NK-92 (cell line): ENCODE data around the gene CAMK2A.

ENCODE experiments used
- DNase-seq: peaks from one replicate; lab custom pipeline; 2025; ENCODE audit not compliant: unreplicated experiment; lab: John Stamatoyannopoulos, UW

The CAMK2A gene

DNA sequence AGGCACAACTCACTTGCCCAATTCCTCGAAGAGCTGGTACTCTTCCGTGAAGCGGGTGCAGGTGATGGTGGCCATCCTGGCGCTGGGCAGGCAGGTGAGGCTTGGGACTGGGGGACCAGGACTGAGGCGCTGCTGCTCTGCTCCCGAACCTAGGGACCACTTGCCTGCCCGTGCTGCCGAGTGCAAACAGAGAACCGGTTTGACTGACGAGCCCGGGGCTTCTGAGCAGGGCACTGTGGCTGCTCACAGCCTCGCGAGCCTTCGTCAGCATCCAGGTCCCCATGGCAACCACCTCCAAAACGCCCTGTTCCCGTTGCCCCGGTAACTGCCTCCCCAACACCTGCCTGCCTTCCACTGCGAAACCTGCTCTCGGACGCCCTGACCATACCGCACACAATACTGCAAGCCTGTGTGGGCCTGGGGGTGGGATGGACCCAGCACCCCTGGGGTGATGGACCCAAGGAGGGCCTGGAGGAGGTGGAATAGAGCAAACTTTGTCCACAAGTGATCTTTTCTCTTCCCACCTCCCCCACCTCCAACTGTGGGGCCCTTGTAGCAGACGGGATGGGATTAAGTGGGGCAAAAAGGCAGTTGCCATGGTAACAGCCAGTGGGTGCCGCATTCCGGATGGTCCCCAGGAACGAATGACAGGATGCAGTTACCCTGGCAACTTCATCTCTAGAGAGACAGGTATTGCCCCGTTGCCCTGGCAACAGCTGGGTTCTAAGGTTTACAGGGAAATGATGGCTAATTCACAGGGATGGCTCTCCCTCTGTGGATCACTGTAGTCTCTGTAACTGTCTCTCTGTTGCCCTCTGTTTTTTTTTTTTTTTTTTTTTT is at the start of gene CAMK2A:
TSS of gene CAMK2A (minus strand) at position 223 of the 840 bp plus-strand sequence. CDS start at position 75, 148 bp downstream.
- no peak for DNase-seq

DNA sequence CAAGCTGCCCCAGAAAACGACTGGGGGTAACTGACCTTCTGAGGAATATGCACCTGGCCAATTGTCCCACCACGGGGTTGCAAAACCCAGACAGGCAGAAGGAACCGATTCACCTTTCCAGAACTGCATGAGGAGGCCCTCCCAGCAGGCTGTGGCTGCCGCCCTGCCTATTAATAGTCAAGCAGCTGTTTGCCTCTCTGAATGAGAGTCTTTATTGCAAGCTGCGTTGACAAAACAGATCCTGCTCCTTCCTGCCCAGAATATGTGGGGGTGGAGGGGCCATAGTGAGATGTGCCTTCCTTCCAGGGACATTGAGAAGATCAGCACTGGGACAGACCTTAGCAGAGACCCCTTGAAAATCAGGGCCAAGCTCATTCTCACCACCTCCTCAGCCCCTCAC is 49.6 kb upstream of the CAMK2A start:
- DNase-seq = no peak

DNA sequence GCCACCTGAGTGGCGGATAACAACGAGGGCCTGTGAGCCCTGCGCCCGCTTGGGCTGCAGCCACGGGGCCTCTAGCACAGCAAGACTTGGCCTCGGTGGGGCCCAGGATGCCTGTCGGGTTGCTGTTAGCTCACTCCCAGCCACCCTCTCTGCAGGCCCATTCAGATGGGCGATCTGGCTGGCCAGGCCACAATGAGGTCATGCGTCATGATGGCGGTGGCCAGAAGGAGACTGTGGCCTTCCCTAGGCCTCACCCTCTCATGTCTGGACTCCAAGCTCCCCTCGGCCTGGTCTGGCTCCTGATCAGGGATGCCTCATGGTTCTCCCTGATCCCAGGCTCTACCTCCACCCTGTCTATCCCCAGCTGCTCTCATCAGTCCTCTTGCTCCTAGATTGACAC is 49.0 kb upstream of the CAMK2A start:
- no peak for DNase-seq

DNA sequence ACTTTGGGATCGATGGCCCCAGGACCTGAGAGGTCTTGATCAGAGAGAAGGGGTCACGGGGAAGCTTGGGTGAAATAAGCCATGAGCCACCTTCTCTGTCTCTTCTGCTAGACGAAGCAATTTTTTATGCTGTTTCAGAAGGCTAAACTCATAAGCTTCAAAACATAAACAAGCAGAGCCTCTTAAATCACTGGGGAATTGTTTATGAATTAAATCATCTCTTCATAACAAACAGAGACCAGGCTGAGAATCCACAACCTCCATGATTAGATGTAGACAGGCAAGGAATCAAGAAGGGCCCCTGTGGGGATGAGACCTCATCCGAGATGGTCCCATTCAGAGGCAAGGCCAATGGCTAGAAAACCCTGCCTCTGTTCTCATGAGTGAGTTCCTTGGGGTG is 46.2 kb upstream of the CAMK2A start:
- DNase-seq = no peak

DNA sequence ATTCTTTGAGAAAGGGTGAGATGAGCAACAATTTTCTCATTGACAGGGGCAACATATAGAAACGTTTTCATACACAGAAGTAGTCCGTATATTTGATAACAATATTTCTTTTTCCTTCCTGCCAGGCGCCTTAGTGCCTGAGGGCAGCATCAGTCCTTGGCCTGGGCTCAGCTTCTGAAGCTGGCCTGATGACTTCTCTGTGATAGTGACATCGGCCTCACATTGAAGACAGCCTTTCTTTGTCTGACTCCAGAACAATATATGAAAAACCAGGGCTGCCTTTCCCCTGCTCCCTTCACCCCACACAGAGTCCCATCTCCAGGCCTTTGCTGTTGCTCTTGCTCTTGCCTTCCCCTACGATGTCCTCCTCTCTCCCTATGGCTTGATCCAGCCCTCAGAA is 43.8 kb upstream of the CAMK2A start:
- DNase-seq = no peak

DNA sequence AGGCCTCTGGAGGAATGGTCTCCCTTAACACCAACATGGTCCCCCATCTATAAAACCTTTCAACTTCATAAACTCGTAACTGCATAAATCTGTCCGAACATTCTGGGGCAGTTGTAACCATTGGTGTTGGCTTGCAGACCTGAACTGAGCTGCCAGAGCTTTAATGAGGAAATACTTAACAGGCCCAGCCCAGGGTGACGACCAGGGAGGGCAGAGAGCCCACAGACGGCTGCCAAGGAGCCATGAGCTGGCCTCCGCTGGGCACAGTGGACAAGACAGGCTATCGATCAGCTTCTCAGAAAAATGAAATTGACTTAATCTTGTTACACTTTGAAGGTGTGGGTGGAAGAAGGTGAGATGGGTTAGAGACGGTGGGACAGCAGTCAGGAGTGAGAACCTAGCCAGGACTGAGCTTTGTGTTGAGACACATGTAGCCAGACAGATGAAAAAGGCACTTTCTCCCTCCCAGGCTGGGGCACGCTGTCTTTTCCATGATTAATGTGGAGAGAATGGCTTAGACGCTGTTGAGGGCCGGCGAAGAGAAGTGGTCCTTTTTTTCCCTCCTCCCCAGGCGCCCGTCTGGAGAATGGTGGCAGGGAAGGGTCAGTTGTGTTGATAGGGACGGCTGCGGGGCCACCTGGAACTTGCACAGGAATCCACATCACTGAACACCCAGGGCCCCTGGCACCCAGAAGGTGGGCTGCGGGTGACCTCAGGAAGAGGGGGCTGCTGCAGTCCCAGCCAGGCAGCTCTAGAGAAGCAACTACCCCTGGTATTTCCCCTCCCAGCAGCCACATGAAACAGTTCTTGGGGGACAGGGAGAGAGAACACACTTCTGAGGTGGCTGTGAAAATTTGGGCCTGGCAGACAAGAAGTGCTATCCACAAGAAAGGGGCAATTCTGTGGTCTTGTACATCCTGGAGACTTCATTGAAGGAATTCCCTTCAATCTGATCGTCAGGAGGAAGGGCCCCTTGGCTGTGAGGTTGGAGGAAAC is 40.6 kb upstream of the CAMK2A start:
- no peak for DNase-seq

DNA sequence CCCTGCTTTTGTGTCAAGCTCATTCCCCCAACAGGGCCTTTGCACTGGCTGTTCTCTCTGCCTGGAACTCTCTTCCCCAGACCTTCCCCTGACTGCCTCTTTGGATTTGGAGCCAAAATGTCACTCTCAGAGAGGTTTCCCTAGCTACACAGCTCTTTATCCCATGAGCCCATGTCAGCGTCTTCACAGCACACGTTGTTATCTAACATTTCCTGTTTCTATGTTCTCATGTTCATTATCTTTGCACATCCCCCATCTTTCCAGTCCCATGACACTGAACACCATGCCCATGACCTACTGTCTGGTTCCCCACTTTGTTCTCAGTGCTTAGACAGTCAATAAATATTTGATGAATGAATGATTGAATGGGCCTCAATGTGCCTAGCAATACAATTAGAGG is 39.5 kb upstream of the CAMK2A start:
- DNase-seq = no peak

DNA sequence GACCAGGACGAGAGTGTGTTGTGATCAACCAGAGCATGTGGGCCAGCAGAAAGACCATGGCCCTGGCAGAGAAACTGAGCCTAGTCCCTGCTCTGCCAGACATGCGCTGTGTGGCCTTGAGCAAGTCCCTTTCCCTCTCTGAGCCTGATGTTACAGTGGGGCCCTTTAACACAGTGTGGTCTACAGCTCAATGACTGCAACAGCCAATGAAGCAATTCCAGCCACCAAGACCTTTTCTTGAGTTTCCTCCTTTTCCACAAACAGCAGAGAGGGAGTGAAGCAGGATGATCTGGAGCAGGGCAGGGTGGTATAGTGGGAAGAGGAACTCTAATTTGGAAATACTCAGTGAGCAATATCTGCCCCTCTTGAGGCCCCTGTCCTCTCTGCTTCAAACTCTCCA is 38.9 kb upstream of the CAMK2A start:
- DNase-seq = no peak

DNA sequence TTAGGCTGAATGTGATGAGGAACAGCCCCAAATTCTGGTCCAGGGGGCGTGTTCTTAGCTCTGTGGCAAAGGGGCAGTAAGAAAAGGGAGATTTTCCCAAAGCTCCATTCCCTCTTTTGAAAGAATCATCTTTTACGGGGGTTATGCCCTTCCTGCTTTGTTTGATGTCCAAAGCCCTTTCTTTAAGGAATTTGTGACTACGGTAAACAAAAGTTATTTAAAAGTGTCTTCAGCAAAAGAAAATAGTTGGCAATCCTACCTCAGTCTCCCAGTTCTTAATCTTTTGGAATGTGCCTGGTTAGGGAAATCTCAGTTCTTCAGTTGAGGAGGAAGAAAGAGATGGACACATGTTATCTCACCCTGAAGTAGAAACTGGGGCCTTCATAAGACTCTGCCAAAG is 37.6 kb upstream of the CAMK2A start:
- no peak for DNase-seq

DNA sequence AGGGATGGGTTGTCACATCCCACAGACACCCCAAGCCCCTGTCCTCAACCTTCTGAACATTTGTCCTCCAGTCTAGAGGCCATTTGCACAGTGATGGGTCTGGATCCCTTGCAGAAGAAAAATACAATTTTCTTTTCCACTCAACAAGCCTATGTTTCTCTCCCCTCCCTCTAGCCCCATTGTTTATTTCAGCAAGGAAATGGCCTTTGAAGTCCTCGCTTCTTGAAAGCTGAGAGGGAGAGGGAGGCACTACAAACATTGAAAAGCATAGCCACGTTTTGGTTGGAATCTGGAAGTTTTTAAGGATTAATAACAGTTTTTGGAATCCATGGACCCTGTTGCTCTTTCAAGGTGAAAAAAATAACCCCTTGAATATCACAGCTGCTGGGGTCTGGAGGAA is 37.1 kb upstream of the CAMK2A start:
- no peak for DNase-seq

DNA sequence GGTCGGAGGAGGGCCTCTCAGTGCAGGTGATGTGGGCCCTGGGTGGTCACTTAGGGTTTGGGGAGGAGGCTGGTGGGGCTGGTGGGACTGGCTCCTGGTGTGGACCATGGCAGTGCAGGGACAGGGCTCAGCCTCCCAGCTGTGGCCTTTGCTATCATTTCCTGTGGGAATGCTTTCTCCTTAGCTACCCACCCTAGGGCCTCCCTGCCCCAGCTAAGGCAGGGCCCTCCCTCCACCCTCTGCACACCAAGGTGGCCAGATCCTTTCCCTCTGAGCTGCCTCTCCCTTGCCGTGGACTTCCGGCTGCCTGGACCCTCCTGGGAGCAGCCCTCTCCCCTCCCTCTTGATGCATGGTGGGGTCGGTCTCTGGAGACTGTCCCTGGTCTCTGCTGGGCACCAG is 35.9 kb upstream of the CAMK2A start:
- DNase-seq = no peak

DNA sequence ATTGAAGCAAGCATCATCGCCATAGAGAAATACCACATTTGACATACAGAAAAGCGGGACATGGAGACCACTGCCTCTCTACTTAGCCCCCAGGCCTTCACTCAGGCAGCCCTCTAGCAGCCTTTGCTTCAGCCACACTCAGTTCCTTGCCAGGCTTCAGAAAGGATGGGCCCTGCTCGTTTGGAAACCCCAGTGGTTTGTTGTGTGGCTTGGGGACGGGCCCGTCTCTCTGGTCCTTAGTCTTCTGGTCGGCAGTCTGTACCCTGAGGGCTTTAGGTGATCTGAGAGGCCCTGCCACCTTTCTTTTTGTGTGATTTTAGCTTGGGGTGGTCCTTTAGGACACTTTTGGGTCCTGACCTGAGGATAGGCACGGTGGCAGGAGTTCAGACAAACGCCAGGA is 34.2 kb upstream of the CAMK2A start:
- DNase-seq = no peak

DNA sequence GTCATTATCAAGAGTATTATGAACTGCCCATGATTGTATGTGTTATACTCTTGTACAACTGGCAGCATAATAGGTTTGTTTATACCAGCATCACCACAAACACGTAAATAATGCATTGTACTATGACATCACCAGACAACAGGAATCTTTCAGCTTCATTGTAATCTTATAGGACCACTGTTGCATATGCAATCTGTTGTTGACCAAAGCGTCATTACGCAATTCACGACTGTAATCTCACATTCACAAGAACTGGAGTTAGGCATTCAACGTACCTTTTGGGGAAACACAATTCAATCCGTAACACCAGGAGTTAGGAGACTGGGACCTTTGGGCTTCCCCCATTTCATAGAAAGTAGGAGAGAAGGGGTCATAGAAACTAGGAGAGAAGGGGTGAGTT is 33.5 kb upstream of the CAMK2A start:
- DNase-seq = no peak

DNA sequence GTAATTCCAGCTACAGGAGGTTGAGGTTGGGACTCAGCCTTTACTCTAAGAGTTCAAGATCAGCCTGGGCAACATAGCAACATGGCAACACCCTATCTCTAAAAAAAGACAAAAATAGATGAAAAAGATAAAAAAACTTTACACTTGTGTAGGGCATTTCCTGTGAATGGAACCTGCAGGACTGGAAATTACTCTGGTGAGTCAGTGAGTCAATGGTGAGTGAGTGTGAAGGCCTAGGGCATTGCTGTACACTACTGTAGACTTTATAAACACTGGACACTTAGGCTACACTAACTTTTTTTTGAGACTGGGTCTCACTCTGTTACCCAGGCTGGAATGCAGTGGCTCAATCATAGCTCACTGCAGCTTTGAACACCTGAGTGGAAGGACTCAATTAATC is 32.6 kb upstream of the CAMK2A start:
- DNase-seq = no peak

DNA sequence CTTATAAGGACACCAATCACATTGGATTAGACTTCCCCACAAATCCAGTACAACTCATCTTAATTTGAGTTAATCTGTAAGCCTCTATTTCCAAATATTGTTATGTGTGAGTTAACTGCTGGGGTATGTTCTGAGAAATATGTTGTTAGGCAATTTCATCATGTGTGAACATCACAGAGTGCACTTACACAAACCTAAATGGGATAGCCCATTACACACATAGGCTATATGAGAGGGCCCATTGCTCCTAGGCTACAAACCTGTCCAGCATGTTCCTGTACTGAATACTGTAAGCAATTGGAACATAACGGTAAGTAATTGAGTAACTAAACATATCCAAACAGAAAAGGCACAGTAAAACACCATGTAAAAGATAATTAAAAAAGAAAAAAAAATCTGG is 32.2 kb upstream of the CAMK2A start:
- no peak for DNase-seq

DNA sequence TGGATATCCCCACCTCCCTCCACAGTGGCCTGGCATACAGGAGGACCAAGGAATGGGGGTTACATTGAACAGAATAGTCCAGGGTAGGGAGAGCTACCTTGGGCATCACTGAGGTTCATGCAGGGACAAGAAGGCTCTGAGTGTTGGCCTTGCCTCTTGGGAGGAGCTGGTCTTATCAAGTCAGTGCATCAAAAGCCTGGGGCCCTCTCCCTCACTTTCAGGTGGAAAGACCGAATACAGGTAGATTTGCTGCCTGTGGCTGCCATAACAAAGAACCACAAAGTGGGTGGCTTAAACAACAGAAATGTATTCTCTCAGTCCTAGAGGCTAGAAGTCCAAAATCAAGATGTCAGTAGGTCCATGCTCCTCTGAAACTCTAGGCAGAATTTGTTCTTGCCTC is 31.6 kb upstream of the CAMK2A start:
- no peak for DNase-seq

DNA sequence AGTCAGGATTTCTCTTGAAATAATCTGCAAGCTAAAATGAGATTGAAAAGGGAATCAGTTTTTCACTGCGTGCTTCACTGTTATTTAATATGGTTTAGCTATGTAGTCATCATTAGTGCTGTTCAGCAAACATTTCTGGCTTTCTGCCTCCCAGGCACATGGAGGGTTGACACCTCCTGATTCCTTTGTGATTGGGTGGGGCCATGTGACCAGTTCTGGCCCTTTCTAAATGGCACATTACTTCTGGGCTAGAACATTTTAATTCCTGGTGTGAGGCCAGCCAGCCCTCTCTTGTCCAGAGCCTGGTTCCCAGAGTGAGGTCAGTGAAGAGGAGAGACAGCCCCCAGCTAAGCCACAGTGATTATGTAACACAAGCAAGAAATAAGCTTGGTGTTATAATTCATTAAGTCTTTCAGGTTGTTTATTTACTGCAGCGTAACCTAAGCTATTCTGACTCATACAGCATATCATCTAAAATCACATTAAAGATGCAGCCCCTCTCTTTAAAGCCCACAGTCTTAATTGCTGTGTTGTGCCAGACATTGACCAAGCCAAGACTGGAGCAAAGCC is 30.6 kb upstream of the CAMK2A start:
- no peak for DNase-seq

DNA sequence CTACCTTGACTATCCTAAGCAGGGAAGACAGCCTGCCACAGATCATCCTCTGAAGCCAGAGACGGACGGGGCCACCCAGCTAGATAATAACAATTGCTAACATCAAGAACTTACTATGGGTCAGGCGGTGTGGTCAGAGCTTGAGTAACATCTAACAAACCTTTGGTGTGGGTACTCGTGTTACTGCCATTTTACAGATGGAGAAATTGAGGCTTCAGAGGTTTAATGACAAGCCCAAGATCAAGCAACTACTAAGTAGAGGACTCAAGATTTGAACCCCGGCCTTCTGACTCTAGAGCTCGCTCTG is 29.9 kb upstream of the CAMK2A start:
- DNase-seq = no peak

DNA sequence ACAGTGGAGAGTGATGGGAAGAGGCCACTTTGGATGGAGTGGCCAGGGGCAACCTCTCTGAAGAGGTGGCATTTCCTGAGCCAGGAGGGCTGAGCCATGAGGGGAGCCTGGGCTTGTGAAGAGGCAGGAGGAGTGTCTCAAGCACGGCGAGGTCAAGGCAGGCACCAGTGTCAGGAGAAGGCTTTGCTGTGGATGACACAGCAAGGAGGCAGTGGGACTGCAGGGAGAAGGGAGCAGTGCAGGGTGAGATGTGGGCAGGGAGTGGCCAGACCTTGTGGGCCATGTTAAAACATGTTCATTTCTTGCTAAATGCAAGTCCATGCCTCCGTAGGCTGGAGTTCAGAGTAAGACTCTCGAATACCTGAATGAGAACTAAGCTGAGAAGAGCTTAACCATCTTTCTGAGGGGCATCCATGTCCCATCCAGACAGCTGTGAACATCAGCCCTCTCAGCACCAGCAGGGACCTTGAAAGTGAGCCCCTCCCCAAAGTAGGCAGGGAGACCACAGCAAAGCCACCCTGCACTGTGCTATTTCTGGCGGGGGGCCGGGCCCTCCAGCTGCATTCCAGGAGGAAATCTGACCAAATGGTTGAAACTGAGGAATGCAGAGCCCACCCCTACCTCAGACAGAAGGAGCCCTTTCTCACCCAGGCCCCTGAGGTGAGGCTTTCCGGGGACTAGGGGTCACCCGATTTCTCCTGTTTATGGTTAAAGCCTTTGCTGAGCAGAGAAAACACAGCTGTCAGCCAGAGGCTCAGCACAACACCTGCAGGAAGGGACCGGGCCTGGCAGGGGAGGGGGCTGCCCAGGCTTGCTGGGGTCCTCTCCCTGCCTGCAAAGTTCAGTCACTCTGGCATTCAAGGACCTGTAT is 29.3 kb upstream of the CAMK2A start:
- DNase-seq = no peak

DNA sequence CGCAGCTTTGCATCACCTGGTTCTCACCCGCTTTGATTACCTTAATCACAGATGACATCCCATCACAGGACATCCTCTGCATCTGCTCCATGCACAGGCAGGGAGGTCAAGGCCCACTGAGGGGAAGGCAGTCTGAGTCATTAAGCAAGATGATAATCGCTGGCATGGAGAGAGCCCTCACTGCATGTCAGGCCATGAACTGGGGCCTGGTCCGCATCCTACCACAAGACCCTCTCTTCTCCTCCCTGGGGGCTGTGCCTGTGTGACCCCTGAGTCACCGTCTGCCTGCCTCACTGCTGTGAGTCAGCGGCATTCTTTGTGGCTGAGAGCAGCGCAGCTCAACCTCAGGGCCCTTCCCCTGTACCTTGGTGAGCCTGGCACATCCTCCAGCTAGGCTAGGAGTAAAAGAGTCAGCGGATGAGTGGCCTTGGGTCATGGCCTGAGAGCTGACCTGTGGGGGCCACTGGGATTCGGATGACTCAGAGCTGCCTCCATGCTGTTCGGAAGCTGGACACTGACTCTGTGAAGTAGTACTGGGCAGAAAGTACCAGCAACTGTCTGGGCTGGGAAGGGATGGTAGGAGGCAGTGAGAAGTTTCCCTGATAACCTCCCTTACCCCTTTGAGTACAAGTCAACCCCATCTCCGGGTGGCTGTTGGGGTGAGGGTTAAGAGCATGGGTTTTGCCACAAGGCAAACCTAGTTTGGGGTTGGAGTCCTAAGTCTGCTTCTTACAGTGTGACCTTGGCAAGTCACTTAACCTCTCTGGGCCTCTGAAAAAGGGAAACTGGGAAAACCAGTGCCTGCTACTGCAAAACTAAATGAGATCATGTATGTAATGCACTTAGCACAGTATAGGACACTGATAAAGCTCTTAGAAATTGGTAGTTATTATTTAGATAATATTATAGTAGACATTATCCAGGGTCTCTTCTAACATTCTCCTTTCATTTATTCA is 27.8 kb upstream of the CAMK2A start:
- no peak for DNase-seq
